Measurements from ENCODE around the gene HDAC4.

HDAC4 gene

GRCh38 chr2:239001794-239002193, 399.0 kb downstream of the HDAC4 start:
- no peak for DNase-seq (ENCODE audit: low read depth)
- TF ChIP-seq CTCF (IDR thresholded peaks at IDR 0.05; ENCODE audit: control insufficient read depth, insufficient read depth, low read depth, low read length, missing control alignments): no peak

GRCh38 chr2:239000500-239001073, 400.2 kb downstream of the HDAC4 start:
- no peak overlapping the region for H3K4me3 ChIP-seq (ENCODE audit: control insufficient read depth, low read depth, low read length)
- no peak for DNase-seq (ENCODE audit: low read depth)
- TF ChIP-seq CTCF (IDR thresholded peaks at IDR 0.05; ENCODE audit: control insufficient read depth, insufficient read depth, low read depth, low read length, missing control alignments): no peak

More at GRCh38 chr2:239001794-239002193, 399.0 kb downstream of the HDAC4 start:
- no peak overlapping the region for H3K4me3 ChIP-seq (ENCODE audit: control insufficient read depth, low read depth, low read length)

GRCh38 chr2:239000089-239000488, 400.7 kb downstream of the HDAC4 start:
- TF ChIP-seq CTCF (IDR thresholded peaks at IDR 0.05; ENCODE audit: control insufficient read depth, insufficient read depth, low read depth, low read length, missing control alignments): no peak
- no peak for DNase-seq (ENCODE audit: low read depth)

GRCh38 chr2:238999291-238999741, 401.5 kb downstream of the HDAC4 start:
- no peak for DNase-seq (ENCODE audit: low read depth)
- no peak overlapping the region for H3K4me3 ChIP-seq (ENCODE audit: control insufficient read depth, low read depth, low read length)
- TF ChIP-seq CTCF (IDR thresholded peaks at IDR 0.05; ENCODE audit: control insufficient read depth, insufficient read depth, low read depth, low read length, missing control alignments): no peak

More at GRCh38 chr2:239000089-239000488, 400.7 kb downstream of the HDAC4 start:
- H3K4me3 ChIP-seq (ENCODE audit: control insufficient read depth, low read depth, low read length): no peak overlapping the region

- no peak for DNase-seq (ENCODE audit: low read depth)
- H3K4me3 ChIP-seq (ENCODE audit: control insufficient read depth, low read depth, low read length): no peak overlapping the region
- TF ChIP-seq CTCF (IDR thresholded peaks at IDR 0.05; ENCODE audit: control insufficient read depth, insufficient read depth, low read depth, low read length, missing control alignments): no peak
Observed at GRCh38 chr2:238998801-238999200, 402.0 kb downstream of the HDAC4 start.

Measured in AG09309 (cell line).